PFSK-1 (cell line): ENCODE data around the gene TANGO6.

Source experiments
- FOXP2 ChIP-seq: optimal IDR thresholded peaks from 2 replicates; pipeline ENCODE3; 2011; ENCODE audit warnings: borderline replicate concordance, control low read depth, inconsistent platforms; ENCODE audit not compliant: insufficient read depth; ENCODE audit errors: extremely low read length, extremely low read depth
- POLR2AphosphoS5 ChIP-seq: IDR thresholded peaks from 2 replicates; pipeline ENCODE4 v1.6.1; 2012; ENCODE audit warnings: low read depth, mild to moderate bottlenecking, control low read depth, low read length, moderate library complexity
- REST ChIP-seq, 2 experiments: IDR thresholded peaks; 2 replicates each; pipeline versions ENCODE4 v1.6.1 to v1.8.0; 2011 to 2012; ENCODE audit warnings: low read depth in 2 of 2, low read length in 2 of 2, control low read depth in 1 of 2, inconsistent platforms in 1 of 2, mild to moderate bottlenecking in 1 of 2, moderate library complexity in 1 of 2; ENCODE audit not compliant: insufficient read depth in 1 of 2
- SIN3A ChIP-seq: IDR thresholded peaks from 2 replicates; pipeline ENCODE4 v1.6.1; 2012; ENCODE audit warnings: mild to moderate bottlenecking, low read length, moderate library complexity, borderline replicate concordance; ENCODE audit not compliant: insufficient read depth
- TAF1 ChIP-seq: IDR thresholded peaks from 2 replicates; pipeline ENCODE4 v1.6.1; 2012; ENCODE audit warnings: low read length, control low read depth, borderline replicate concordance; ENCODE audit not compliant: insufficient read depth

The TANGO6 gene

GRCh38 chr16:69133373-69133954 lies 290.1 kb downstream of the TANGO6 start:
- TF ChIP-seq SIN3A (no peak), FOXP2 (no peak), REST (IDR thresholded peaks at IDR 0.05; ENCODE audit: insufficient read depth in 1 of 2, low read depth in 2 of 2, low read length in 2 of 2) (no peak), POLR2AphosphoS5 (no peak), TAF1 (no peak)
